ENCODE results near the gene NXF3. TPM values are rescaled to one million over a fixed set of nuclear protein-coding genes. Genes with fewer than 3 reads are reported as not detected.
"Not testable (repeated sequence)": the region's sequence is repeated elsewhere in the genome, so short reads cannot be mapped to it uniquely, and the experiment has no call there.

The NXF3 gene
- polyA plus RNA-seq, 4 donors: 0.08 to 0.24 TPM; not detected in 2

GRCh38 chrX:103056902-103057301, 36.0 kb downstream of the NXF3 start:
- DNase-seq (ENCODE audit: low read depth in 4 of 4, low spot score in 3 of 4): no peak

GRCh38 chrX:103052625-103053024, 40.3 kb downstream of the NXF3 start:
- DNase-seq (ENCODE audit: low read depth in 4 of 4, low spot score in 3 of 4): no peak

- DNase-seq (ENCODE audit: low read depth in 4 of 4, low spot score in 3 of 4): no peak
These were observed 41.6 kb downstream of the NXF3 start for GRCh38 chrX:103051260-103051789.

DNA sequence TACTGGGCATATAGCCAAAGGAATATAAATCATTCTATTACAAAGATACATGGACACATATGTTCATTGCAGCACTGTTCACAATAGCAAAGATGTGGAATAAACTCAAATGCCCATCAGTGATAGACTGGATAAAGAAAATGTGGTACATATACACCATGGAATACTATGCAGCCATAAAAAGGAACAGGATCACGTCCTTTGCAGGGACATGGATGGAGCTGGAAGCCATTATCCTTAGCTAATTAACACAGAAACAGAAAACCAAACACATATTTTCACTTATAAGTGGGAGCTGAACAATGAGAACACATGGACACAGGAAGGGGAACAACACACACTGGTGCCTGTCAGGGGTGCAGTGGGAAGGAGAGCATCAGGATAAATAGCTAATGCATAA, 59.6 kb downstream of the NXF3 start:
- not testable (repeated sequence) for DNase-seq (ENCODE audit: low read depth in 4 of 4, low spot score in 3 of 4)

Other genes starting within 250 kb of the NXF3 start
- under 1 TPM in 1 of 4 donors, not detected in 3; 0.29 TPM for gene RAB40AL, start 155.9 kb downstream of the NXF3 start, polyA plus RNA-seq (ENCODE audit: insufficient read length in 4 of 4)
- gene BEX1, start 29.0 kb downstream of the NXF3 start, polyA plus RNA-seq (ENCODE audit: insufficient read length in 4 of 4): 10 to 100 TPM; 17.1 to 67.2 (median 62.2) TPM
- 100 to 1,000 TPM; 135 to 185 (median 159) TPM for gene BEX4, start 122.0 kb upstream of the NXF3 start, polyA plus RNA-seq (ENCODE audit: insufficient read length in 4 of 4)
- gene TCEAL8, start 162.0 kb upstream of the NXF3 start, polyA plus RNA-seq (ENCODE audit: insufficient read length in 4 of 4): 100 to 1,000 TPM; 127 to 191 (median 158) TPM
- 10 to 100 TPM; 12.0 to 21.7 (median 16.5) TPM for gene TCEAL5, start 183.6 kb upstream of the NXF3 start, polyA plus RNA-seq (ENCODE audit: insufficient read length in 4 of 4)
- gene BEX2, start 217.8 kb upstream of the NXF3 start, polyA plus RNA-seq (ENCODE audit: insufficient read length in 4 of 4): 10 to 100 TPM; 30.4 to 80.9 (median 73.8) TPM
- 10 to 100 TPM; 32.7 to 94.9 (median 48.4) TPM for gene TCEAL7, start 237.1 kb upstream of the NXF3 start, polyA plus RNA-seq (ENCODE audit: insufficient read length in 4 of 4)

Data from left renal pelvis (tissue), 4 donors.